ENCODE data around the gene EFCAB11. TPM values are rescaled to one million over a fixed set of nuclear protein-coding genes. Genes with fewer than 3 reads are reported as not detected.

Gene EFCAB11
- total and polyA plus RNA-seq, 9 of the 15 experiments (the other 6 are each of a cell fraction or from before 2014, with no cell fraction given): 13.4 to 37.9 (median 17.4) TPM

GRCh38 chr14:89753828-89754412 lies 200.6 kb downstream of the EFCAB11 start:
- ChIA-PET POLR2A (no interaction called here), CTCF (ENCODE audit: low intra/inter-chr PET ratio) (no interaction called here)
- BruUV-seq (replicated peaks): no TSS peak
- no peak for FAIRE-seq
- WGBS (ENCODE audit: insufficient coverage, low coverage, missing lambda C conversion rate): 0% methylated on average over 4 of the region's 4 CpGs
- Histone ChIP-seq H3K9me1 (ENCODE audit: control insufficient read depth, insufficient read depth, low read length) (no peaks in the 10 kb centered on the region), H3K4me1 (replicated peaks in 1 of 2; ENCODE audit: control insufficient read depth in 2 of 2, insufficient read depth in 2 of 2, low read length in 2 of 2) (no peaks in the 10 kb centered on the region), H3K36me3 (ENCODE audit: control insufficient read depth, insufficient read depth, low read length) (no peaks in the 10 kb centered on the region), H3K4me2 (ENCODE audit: insufficient read depth, low read length) (no peak overlapping the region), H3K9me3 (replicated peaks; ENCODE audit: control insufficient read depth, insufficient read depth, low read depth, low read length) (no peaks in the 10 kb centered on the region), H3K27ac (ENCODE audit: extremely low read depth, low read depth, low read length) (no peak overlapping the region), H3K79me2 (ENCODE audit: control insufficient read depth, insufficient read depth, low read length) (no peaks in the 10 kb centered on the region), H3K27me3 (ENCODE audit: control insufficient read depth in 2 of 2, insufficient read depth in 2 of 2, low read length in 2 of 2) (peaks cover 0 to 8% of the 10 kb centered on the region in 2 experiments; a peak in 1 of 5 replicates), H3K9ac (ENCODE audit: insufficient read depth in 1 of 2, low read depth in 2 of 2, low read length in 2 of 2) (no peak overlapping the region), H4K20me1 (replicated peaks; ENCODE audit: control insufficient read depth, insufficient read depth, low read length) (no peaks in the 10 kb centered on the region), H3K4me3 (no peak overlapping the region), H2AFZ (ENCODE audit: low read depth, low read length) (no peak overlapping the region)
- DNase-seq (ENCODE audit: extremely low read depth in 1 of 4, low spot score in 3 of 4): no peak
- TF ChIP-seq HDAC2 (IDR thresholded peaks at IDR 0.05): no peak
- intact Hi-C loops (cut with micrococcal nuclease): no loop called here
- no peak for ATAC-seq
- in situ Hi-C loops (cut with MboI): no loop called here

- intact Hi-C loops (cut with micrococcal nuclease) (no loop called here), in situ Hi-C loops (cut with MboI) (no loop called here)
- Histone ChIP-seq H3K4me3 (no peak overlapping the region), H3K9ac (ENCODE audit: insufficient read depth in 1 of 2, low read depth in 2 of 2, low read length in 2 of 2) (no peak overlapping the region), H3K27me3 (ENCODE audit: control insufficient read depth in 2 of 2, insufficient read depth in 2 of 2, low read length in 2 of 2) (peaks cover 0 to 10% of the 10 kb centered on the region in 2 experiments; a peak in 1 of 5 replicates), H3K9me1 (ENCODE audit: control insufficient read depth, insufficient read depth, low read length) (no peaks in the 10 kb centered on the region), H4K20me1 (replicated peaks; ENCODE audit: control insufficient read depth, insufficient read depth, low read length) (no peaks in the 10 kb centered on the region), H3K4me1 (replicated peaks in 1 of 2; ENCODE audit: control insufficient read depth in 2 of 2, insufficient read depth in 2 of 2, low read length in 2 of 2) (no peaks in the 10 kb centered on the region), H3K36me3 (ENCODE audit: control insufficient read depth, insufficient read depth, low read length) (no peaks in the 10 kb centered on the region), H3K4me2 (ENCODE audit: insufficient read depth, low read length) (no peak overlapping the region), H2AFZ (ENCODE audit: low read depth, low read length) (no peak overlapping the region), H3K79me2 (ENCODE audit: control insufficient read depth, insufficient read depth, low read length) (no peaks in the 10 kb centered on the region), H3K9me3 (replicated peaks; ENCODE audit: control insufficient read depth, insufficient read depth, low read depth, low read length) (no peaks in the 10 kb centered on the region), H3K27ac (ENCODE audit: extremely low read depth, low read depth, low read length) (no peak overlapping the region)
- ChIA-PET POLR2A (no interaction called here), CTCF (ENCODE audit: low intra/inter-chr PET ratio) (no interaction called here)
- DNase-seq (ENCODE audit: extremely low read depth in 1 of 4, low spot score in 3 of 4): no peak
- no peak for FAIRE-seq
- no TSS peak for BruUV-seq (replicated peaks)
- WGBS (ENCODE audit: insufficient coverage, low coverage, missing lambda C conversion rate): 0% methylated on average over 5 of the region's 5 CpGs
- no peak for ATAC-seq
- TF ChIP-seq PHB (CRISPR knock-in tag; IDR thresholded peaks at IDR 0.05) (no peak), KDM2B (CRISPR knock-in tag; IDR thresholded peaks at IDR 0.05) (no peak), ELF1 (tag; IDR thresholded peaks at IDR 0.05) (no peak), ZNF583 (CRISPR knock-in tag; IDR thresholded peaks at IDR 0.05) (no peak), CGGBP1 (CRISPR knock-in tag; IDR thresholded peaks at IDR 0.05) (no peak), ZNF24 (IDR thresholded peaks at IDR 0.05) (no peak), NFIX (CRISPR knock-in tag; IDR thresholded peaks at IDR 0.05; ENCODE audit: low read depth) (no peak), ZNF280A (IDR thresholded peaks at IDR 0.05; ENCODE audit: low read depth, partially characterized antibody) (no peak), TAF15 (IDR thresholded peaks at IDR 0.05; ENCODE audit: low read depth, low read length) (no peak), GMEB1 (CRISPR knock-in tag; IDR thresholded peaks at IDR 0.05) (no peak), PPARD (CRISPR knock-in tag; IDR thresholded peaks at IDR 0.05) (no peak), HDAC1 (IDR thresholded peaks at IDR 0.05) (no peak)
Measured at GRCh38 chr14:89750908-89751392, 203.6 kb downstream of the EFCAB11 start.
